C4-2B (cell line): Measurements from ENCODE around the gene TCFL5.

Experiments used
- ZFX ChIP-seq: fragments of 450-650 bp; IDR thresholded peaks from 2 replicates; pipeline ENCODE4 v1.6.1; 2017
- TF ChIP-seq, protein P1 (sequence below): fragments of 450-650 bp; conservative IDR thresholded peaks from 2 replicates; pipeline ENCODE4 v1.5.1; 2017; ENCODE audit warnings: mild to moderate bottlenecking

DNA sequence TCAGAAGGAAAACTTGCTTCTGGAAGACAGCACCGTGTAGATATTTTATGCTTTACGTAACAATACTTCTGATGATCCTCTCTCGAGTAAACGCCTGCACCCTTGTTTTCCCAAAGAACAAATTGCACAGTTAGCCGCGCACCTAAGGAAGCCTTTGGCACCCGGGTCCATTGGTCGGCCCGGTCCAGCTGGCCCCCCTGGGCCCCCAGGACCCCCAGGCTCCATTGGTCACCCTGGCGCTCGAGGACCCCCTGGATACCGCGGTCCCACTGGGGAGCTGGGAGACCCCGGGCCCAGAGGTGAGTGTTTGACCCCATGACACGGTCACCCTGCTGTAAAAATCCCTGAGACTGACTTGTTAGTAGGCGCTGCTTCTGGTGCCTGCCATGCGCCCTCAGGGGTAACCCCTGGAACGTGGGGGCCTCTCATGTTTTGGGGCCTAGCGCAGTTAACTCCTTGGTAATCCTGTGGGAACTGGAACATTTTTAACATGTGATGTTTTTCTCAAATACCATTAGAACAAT is 24.6 kb downstream of the TCFL5 start:
- TF ChIP-seq, protein P1, sequence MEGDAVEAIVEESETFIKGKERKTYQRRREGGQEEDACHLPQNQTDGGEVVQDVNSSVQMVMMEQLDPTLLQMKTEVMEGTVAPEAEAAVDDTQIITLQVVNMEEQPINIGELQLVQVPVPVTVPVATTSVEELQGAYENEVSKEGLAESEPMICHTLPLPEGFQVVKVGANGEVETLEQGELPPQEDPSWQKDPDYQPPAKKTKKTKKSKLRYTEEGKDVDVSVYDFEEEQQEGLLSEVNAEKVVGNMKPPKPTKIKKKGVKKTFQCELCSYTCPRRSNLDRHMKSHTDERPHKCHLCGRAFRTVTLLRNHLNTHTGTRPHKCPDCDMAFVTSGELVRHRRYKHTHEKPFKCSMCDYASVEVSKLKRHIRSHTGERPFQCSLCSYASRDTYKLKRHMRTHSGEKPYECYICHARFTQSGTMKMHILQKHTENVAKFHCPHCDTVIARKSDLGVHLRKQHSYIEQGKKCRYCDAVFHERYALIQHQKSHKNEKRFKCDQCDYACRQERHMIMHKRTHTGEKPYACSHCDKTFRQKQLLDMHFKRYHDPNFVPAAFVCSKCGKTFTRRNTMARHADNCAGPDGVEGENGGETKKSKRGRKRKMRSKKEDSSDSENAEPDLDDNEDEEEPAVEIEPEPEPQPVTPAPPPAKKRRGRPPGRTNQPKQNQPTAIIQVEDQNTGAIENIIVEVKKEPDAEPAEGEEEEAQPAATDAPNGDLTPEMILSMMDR = no peak
- no peak for TF ChIP-seq ZFX
